NOMO-1 (cell line): ENCODE measurements around the gene KBTBD3.
"Not testable (repeated sequence)": the region's sequence is repeated elsewhere in the genome, so short reads cannot be mapped to it uniquely, and the experiment has no call there.

Source experiments
- DNase-seq, 2 experiments: peaks; one replicate each; lab custom pipeline; 2025; ENCODE audit not compliant: unreplicated experiment in 2 of 2; lab: John Stamatoyannopoulos, UW

Gene KBTBD3

GRCh38 chr11:106061954-106062949 is 14.9 kb downstream of the KBTBD3 start:
- no peak for DNase-seq

GRCh38 chr11:106061249-106061784 is 15.8 kb downstream of the KBTBD3 start:
- DNase-seq, result no peak

- no peak for DNase-seq
Measured at GRCh38 chr11:106059617-106060016, 17.5 kb downstream of the KBTBD3 start.

- not testable (repeated sequence) for DNase-seq
Measured at GRCh38 chr11:106058377-106058776, 18.8 kb downstream of the KBTBD3 start.

GRCh38 chr11:106051103-106051502 is 26.0 kb downstream of the KBTBD3 start:
- DNase-seq, result no peak

GRCh38 chr11:106049727-106050476 is 27.2 kb downstream of the KBTBD3 start:
- DNase-seq, result no peak

- no peak for DNase-seq
Measured at GRCh38 chr11:106047631-106048030, 29.5 kb downstream of the KBTBD3 start.

GRCh38 chr11:106043540-106043939 is 33.6 kb downstream of the KBTBD3 start:
- DNase-seq, result no peak

GRCh38 chr11:106032861-106033260 is 44.3 kb downstream of the KBTBD3 start:
- DNase-seq, result no peak

GRCh38 chr11:106031936-106032335 is 45.2 kb downstream of the KBTBD3 start:
- DNase-seq, result no peak

- DNase-seq, result no peak
Measured at GRCh38 chr11:106031202-106031810, 45.8 kb downstream of the KBTBD3 start.

GRCh38 chr11:106030609-106031008 is 46.5 kb downstream of the KBTBD3 start:
- no peak for DNase-seq

GRCh38 chr11:106022795-106023275 is 54.3 kb downstream of the KBTBD3 start:
- no peak for DNase-seq

GRCh38 chr11:106021967-106022794 is 55.0 kb downstream of the KBTBD3 start, which contains the start of gene MSANTD4:
TSS of gene MSANTD4 (minus strand) at chr11:106022240. CDS start at chr11:106010917, 11,323 bp downstream.
- peak; percentile 95 to 98 for DNase-seq

- DNase-seq, result peak; percentile 14 to 48
Measured at GRCh38 chr11:106021181-106021966, 55.8 kb downstream of the KBTBD3 start.

- DNase-seq, result no peak
Measured at GRCh38 chr11:106017093-106017492, 60.1 kb downstream of the KBTBD3 start.

- DNase-seq, result no peak
Measured at GRCh38 chr11:106015066-106015465, 62.1 kb downstream of the KBTBD3 start.

GRCh38 chr11:106014620-106015019 is 62.5 kb downstream of the KBTBD3 start:
- no peak for DNase-seq

GRCh38 chr11:106014035-106014434 is 63.1 kb downstream of the KBTBD3 start:
- DNase-seq, result no peak
